Endothelial cell of umbilical vein (primary cell): ENCODE data around the gene ZSCAN25. TPM values are rescaled to one million over a fixed set of nuclear protein-coding genes. Genes with fewer than 3 reads are reported as not detected.

Source experiments
- BruUV-seq: library from RNA; stranded (reverse); fragments of 400-500 nt; replicated peaks from 2 replicates; lab custom pipeline; 2021; lab: Mats Ljungman, UMichigan
- CTCF ChIA-PET: fragments of 300-600, 350-600 bp; sonication (Branson Sonifier 250); formaldehyde crosslinking; loops from one replicate; lab custom pipeline; 2021; ENCODE audit warnings: antibody characterized with exemption, inconsistent platforms; lab: Charles Lee
- POLR2A ChIA-PET: fragments of 300-600, 350-600 bp; sonication (Branson Sonifier 250); formaldehyde crosslinking; loops from one replicate; lab custom pipeline; 2021; ENCODE audit warnings: antibody characterized with exemption, inconsistent platforms; lab: Charles Lee
- DNase-seq: peaks from one replicate; pipeline ENCODE4 v3.0.0-alpha.2; 2011; ENCODE audit warnings: low read depth, low spot score
- FAIRE-seq: peaks from 2 replicates; lab custom pipeline; 2011; peaks lifted over from hg19 to GRCh38; lab: Jason Lieb, UNC
- H2AFZ ChIP-seq: 2 replicates; pipeline ENCODE4 v1.6.0; 2012; ENCODE audit warnings: low read depth, low read length, control low read depth, inconsistent platforms
- H3K27ac ChIP-seq: 2 replicates; pipeline ENCODE4 v1.5.1; 2011; ENCODE audit warnings: low read depth, mild to moderate bottlenecking, control low read depth, low read length, moderate library complexity; ENCODE audit not compliant: insufficient read depth
- H3K27me3 ChIP-seq, 2 experiments: 2 replicates each; pipeline versions ENCODE4 v1.6.0 to v1.6.1; 2011; ENCODE audit warnings: low read length in 2 of 2, mixed read lengths in 1 of 2; ENCODE audit not compliant: control insufficient read depth in 2 of 2, insufficient read depth in 2 of 2
- H3K36me3 ChIP-seq, 2 experiments: 2 replicates in 1 of 2; 3 replicates in 1 of 2; pipeline ENCODE4 v1.5.1; 2011; ENCODE audit warnings: low read length in 2 of 2, mild to moderate bottlenecking in 1 of 2, moderate library complexity in 1 of 2; ENCODE audit not compliant: control insufficient read depth in 2 of 2, insufficient read depth in 2 of 2; ENCODE audit errors: extremely low read depth in 1 of 2
- H3K4me1 ChIP-seq: 3 replicates; pipeline ENCODE4 v1.5.1; 2011; ENCODE audit warnings: mild to moderate bottlenecking, low read length; ENCODE audit not compliant: control insufficient read depth, insufficient read depth; ENCODE audit errors: extremely low read depth
- H3K4me2 ChIP-seq: 2 replicates; pipeline ENCODE4 v1.6.1; 2011; ENCODE audit warnings: low read length, control low read depth, mixed read lengths; ENCODE audit not compliant: insufficient read depth
- H3K4me3 ChIP-seq, 3 experiments: fragments of 200-600 bp in 1 of 3; sonication (generic), shearing (Covaris generic) in 1 of 3; replicated peaks in 1 of 3; 2 replicates each; pipeline ENCODE4 v1.5.1; 2011 to 2016; ENCODE audit warnings: control low read depth in 3 of 3, low read length in 3 of 3, mild to moderate bottlenecking in 2 of 3, inconsistent platforms in 1 of 3, low read depth in 1 of 3, moderate library complexity in 1 of 3; ENCODE audit not compliant: insufficient read depth in 1 of 3
- H3K79me2 ChIP-seq: 2 replicates; pipeline ENCODE4 v1.6.0; 2012; ENCODE audit warnings: low read length, inconsistent platforms; ENCODE audit not compliant: control insufficient read depth, insufficient read depth
- H3K9ac ChIP-seq: replicated peaks from 2 replicates; pipeline ENCODE3; 2011; ENCODE audit warnings: low read length, control low read depth; ENCODE audit not compliant: insufficient read depth; ENCODE audit errors: extremely low read depth
- H3K9me1 ChIP-seq: replicated peaks from 3 replicates; pipeline ENCODE4 v1.6.0; 2011; ENCODE audit warnings: mild to moderate bottlenecking, low read length; ENCODE audit not compliant: control insufficient read depth, insufficient read depth; ENCODE audit errors: extremely low read depth
- H3K9me3 ChIP-seq: replicated peaks from 2 replicates; pipeline ENCODE4 v1.5.1; 2012; ENCODE audit warnings: low read length, inconsistent platforms; ENCODE audit not compliant: control insufficient read depth, insufficient read depth
- H4K20me1 ChIP-seq: replicated peaks from 2 replicates; pipeline ENCODE3; 2011; ENCODE audit warnings: mild to moderate bottlenecking, low read length; ENCODE audit not compliant: control insufficient read depth, insufficient read depth; ENCODE audit errors: extremely low read depth
- EZH2 ChIP-seq: IDR thresholded peaks from 2 replicates; pipeline ENCODE4 v1.6.1; 2012; ENCODE audit warnings: borderline replicate concordance, low read depth, mild to moderate bottlenecking, moderate library complexity, low read length, inconsistent platforms; ENCODE audit not compliant: severe bottlenecking
- MAX ChIP-seq: IDR thresholded peaks from 2 replicates; pipeline ENCODE4 v1.6.1; 2011; ENCODE audit not compliant: insufficient read depth, insufficient read length
- MYC ChIP-seq: IDR thresholded peaks from one replicate; pipeline ENCODE4 v1.6.1; 2011; ENCODE audit warnings: mild to moderate bottlenecking, low read depth, low read length
- POLR2AphosphoS5 ChIP-seq: IDR thresholded peaks from 2 replicates; pipeline ENCODE4 v1.6.1; 2012; ENCODE audit warnings: low read depth, mild to moderate bottlenecking, control low read depth, low read length, moderate library complexity; ENCODE audit not compliant: insufficient read depth
- dilution Hi-C: fragments of 300-500 bp; cut with MboI; formaldehyde crosslinking; loops from one replicate; pipeline ENCODE4 v1.15.0; 2019; ENCODE audit warnings: low sequenced_read_pairs; ENCODE audit not compliant: extremely low pct_ligation_motif_present
- intact Hi-C: fragments of 100-400 bp; cut with micrococcal nuclease; formaldehyde crosslinking; loops from one replicate; pipeline ENCODE4 v1.10.0; 2022
- polyA plus RNA-seq, 4 experiments: library from polyadenylated mRNA; depleted of rRNA in 3 of 4; stranded (reverse) in 3 of 4; unstranded in 1 of 4; fragments of >200 nt; gene quantifications; 2 replicates each; pipeline versions ENCODE4 v1.2.1 to v1.2.3, GENCODE V29; 2011 to 2012; ENCODE audit warnings: missing spikeins in 1 of 4
- total RNA-seq: library from RNA; stranded (reverse); gene quantifications from 2 replicates; pipeline ENCODE4 v1.2.3, GENCODE V29; 2021

The ZSCAN25 gene
- total and polyA plus RNA-seq, 2 donors (not counting 3 experiments of a cell fraction or from before 2014, with no cell fraction given), result 8.9 to 13.8 TPM

GRCh38 chr7:99625961-99626360 lies 9.2 kb downstream of the ZSCAN25 start:
- dilution Hi-C loops, result no loop called here
- no peak for TF ChIP-seq MAX
- no peaks in the 10 kb centered on the region for H3K9me3 ChIP-seq
- H4K20me1 ChIP-seq, result no peaks in the 10 kb centered on the region
- no peak overlapping the region for H2AFZ ChIP-seq
- peaks cover 32 to 67% of the 10 kb centered on the region in 2 experiments for H3K36me3 ChIP-seq
- intact Hi-C loops, result no loop called here
- H3K9ac ChIP-seq, result no peak overlapping the region
- H3K27me3 ChIP-seq, result no peaks in the 10 kb centered on the region
- no peaks in the 10 kb centered on the region for H3K79me2 ChIP-seq
- DNase-seq (no peak), FAIRE-seq (no peak)
- H3K27ac ChIP-seq, result no peak overlapping the region
- BruUV-seq, result no TSS peak
- ChIA-PET POLR2A (no interaction called here), CTCF (no interaction called here)
- no peak overlapping the region for H3K4me2 ChIP-seq
- H3K4me1 ChIP-seq, result no peaks in the 10 kb centered on the region
- no peak overlapping the region for H3K4me3 ChIP-seq
- no peaks in the 10 kb centered on the region for H3K9me1 ChIP-seq

- H3K9me1 ChIP-seq, result no peaks in the 10 kb centered on the region
- H3K9ac ChIP-seq, result no peak overlapping the region
- CTCF ChIA-PET, result no interaction called here
- no TSS peak for BruUV-seq
- H3K4me1 ChIP-seq, result no peaks in the 10 kb centered on the region
- peaks cover 27 to 60% of the 10 kb centered on the region in 2 experiments for H3K36me3 ChIP-seq
- H3K79me2 ChIP-seq, result no peaks in the 10 kb centered on the region
- POLR2A ChIA-PET, result no interaction called here
- DNase-seq, result no peak
- H2AFZ ChIP-seq, result no peak overlapping the region
- no peaks in the 10 kb centered on the region for H3K9me3 ChIP-seq
- no peak overlapping the region for H3K4me2 ChIP-seq
- H3K27me3 ChIP-seq, result no peaks in the 10 kb centered on the region
- intact Hi-C loops (no loop called here), dilution Hi-C loops (no loop called here)
- no peaks in the 10 kb centered on the region for H4K20me1 ChIP-seq
- FAIRE-seq, result no peak
- H3K27ac ChIP-seq, result no peak overlapping the region
- no peak for TF ChIP-seq POLR2AphosphoS5
- TF ChIP-seq EZH2, result no peak
- TF ChIP-seq MYC, result no peak
- no peak overlapping the region for H3K4me3 ChIP-seq
Observed at GRCh38 chr7:99626661-99627060, 9.9 kb downstream of the ZSCAN25 start.
